SKM-1 (cell line): ENCODE data around the gene USP40.
"Not testable (repeated sequence)": the region's sequence is repeated elsewhere in the genome, so short reads cannot be mapped to it uniquely, and the experiment has no call there.

Experiments used
- DNase-seq: peaks from one replicate; lab custom pipeline; 2025; ENCODE audit not compliant: unreplicated experiment; lab: John Stamatoyannopoulos, UW

USP40 gene, protein sequence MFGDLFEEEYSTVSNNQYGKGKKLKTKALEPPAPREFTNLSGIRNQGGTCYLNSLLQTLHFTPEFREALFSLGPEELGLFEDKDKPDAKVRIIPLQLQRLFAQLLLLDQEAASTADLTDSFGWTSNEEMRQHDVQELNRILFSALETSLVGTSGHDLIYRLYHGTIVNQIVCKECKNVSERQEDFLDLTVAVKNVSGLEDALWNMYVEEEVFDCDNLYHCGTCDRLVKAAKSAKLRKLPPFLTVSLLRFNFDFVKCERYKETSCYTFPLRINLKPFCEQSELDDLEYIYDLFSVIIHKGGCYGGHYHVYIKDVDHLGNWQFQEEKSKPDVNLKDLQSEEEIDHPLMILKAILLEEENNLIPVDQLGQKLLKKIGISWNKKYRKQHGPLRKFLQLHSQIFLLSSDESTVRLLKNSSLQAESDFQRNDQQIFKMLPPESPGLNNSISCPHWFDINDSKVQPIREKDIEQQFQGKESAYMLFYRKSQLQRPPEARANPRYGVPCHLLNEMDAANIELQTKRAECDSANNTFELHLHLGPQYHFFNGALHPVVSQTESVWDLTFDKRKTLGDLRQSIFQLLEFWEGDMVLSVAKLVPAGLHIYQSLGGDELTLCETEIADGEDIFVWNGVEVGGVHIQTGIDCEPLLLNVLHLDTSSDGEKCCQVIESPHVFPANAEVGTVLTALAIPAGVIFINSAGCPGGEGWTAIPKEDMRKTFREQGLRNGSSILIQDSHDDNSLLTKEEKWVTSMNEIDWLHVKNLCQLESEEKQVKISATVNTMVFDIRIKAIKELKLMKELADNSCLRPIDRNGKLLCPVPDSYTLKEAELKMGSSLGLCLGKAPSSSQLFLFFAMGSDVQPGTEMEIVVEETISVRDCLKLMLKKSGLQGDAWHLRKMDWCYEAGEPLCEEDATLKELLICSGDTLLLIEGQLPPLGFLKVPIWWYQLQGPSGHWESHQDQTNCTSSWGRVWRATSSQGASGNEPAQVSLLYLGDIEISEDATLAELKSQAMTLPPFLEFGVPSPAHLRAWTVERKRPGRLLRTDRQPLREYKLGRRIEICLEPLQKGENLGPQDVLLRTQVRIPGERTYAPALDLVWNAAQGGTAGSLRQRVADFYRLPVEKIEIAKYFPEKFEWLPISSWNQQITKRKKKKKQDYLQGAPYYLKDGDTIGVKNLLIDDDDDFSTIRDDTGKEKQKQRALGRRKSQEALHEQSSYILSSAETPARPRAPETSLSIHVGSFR

DNA sequence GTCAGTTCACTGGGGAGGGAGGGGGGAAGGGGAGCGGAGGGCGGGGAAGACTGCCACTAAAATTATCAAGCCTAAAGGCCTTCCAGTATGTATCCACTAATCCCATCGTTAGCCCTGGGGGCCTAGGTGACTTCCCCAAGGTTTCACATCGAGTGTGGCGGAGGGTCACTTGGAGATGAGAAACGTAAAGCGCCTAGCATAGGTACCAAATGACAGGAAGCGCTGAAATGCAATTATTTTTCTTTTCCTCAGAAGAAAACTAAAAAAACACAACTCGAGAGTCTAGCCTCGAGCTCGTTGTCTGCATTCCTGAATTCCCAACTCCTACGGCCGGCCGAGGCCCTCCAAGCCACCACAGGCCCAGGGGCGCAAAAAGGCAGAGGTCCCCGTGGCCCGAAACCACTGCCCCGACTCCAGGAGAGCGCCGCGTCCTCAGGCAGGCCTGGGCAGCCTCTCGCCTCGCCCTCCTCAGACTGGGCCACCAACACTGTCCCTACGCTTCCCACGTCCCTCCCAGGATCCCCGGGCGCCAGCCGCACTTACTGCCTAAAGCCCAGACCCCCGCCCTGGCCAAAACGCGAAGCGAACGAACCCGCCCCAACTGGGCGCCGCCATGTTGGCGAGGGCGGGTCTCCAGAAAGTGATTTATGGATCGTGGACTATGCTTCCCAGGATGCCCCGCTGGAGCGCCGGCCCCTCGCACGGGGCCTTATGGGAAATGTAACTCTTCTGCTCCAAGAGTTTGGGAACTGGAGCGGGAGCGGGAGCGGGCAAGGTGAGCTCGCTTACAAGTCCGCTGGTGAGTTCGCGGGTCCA, at the start of gene USP40:
TSS of gene USP40 (minus strand) at position 642 of the 816 bp plus-strand sequence. CDS start 1,228 bp downstream, outside the sequence.
- peak; percentile 26 for DNase-seq

DNA sequence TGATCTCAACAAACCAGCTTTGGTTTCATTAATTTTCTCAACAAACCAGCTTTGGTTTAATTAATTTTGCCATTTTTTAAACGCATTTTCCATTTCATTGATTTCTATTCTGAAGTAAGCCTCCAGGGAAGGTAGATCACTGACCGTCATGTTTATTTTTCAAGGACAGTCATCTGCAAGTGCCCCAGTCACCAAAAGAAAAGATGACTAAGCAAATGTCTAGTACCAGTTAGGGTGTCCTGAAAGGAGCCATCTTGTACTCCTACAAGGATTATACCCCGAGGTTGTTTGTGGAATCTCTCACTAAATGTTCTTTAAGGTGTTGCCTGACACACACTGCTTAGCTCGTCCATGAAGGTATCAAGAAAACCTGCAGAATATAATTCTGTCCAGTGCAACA, 44.7 kb upstream of the USP40 start:
- no peak for DNase-seq

DNA sequence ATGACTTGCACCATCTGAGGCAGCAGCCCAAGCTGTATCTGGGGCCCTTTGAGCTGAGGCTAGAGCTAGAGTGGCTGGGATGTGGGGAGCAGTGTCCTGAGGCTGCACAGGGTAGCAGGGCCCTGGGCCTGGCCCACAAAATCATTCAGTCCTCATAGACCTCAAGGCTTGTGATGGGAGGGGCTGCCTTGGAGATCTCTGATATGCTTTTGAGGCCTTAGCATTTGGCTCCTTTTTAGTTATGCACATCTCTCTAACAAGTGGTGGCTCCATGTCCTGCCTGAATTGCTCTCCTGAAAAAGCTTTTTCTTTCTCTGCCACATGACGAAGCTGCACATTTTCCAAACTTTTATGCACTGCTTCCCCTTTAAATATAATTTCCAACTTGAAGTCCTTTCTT, 39.1 kb upstream of the USP40 start:
- no peak for DNase-seq

DNA sequence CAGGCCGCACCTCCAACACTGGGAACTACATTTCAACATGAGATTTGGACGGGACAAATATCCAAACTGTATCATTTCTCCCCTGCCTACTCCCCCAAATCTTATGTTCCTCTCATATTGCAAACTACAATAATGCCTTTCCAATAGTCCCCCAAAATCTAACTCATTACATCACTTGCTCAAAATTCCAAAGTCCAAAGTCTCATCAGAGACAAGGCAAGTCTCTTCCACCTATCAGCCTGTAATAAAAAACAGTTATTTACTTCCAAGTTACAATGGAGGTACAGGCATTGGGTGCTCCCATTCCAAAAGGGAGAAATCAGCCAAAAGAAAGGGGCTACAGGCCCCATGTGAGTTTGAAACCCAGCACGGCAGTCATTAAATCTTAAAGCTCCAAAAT, 38.2 kb upstream of the USP40 start:
- no peak for DNase-seq

DNA sequence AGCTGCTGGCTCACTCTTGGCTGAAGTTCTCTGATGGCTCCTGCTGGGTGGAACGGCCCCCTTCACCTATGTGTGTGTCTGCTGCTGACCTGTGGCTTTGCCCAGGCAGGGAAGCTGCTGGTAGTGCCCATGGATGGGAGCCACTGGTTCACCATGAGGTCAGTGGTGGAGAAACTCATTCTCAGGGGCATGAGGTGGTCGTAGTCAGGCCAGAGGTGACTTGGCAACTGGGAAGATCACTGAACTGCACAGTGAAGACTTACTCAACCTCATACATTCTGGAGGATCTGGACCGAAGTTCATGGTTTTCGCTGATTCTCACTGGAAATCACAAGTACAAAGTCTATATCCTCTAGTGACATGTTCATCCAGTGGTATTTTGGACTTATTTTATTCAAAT, 36.9 kb upstream of the USP40 start:
- no peak for DNase-seq

DNA sequence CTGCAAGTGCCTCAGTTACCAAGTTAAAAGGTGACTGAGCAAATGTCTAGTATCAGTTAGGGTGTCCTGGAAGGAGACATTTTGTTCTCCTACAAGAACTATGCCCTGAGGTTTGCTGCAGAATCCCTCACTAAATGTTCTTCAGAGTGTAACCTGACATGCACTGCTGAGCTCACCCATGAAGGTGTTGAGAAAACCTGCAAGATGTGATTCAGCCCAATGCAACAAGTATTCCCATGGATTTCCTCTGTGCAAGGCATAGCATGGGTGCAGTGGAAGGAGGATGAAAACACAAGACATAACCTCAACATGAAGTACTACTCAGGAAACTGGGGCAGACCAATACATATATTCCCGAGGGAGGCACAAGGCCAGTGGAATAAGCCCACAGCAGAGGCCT, 35.5 kb upstream of the USP40 start:
- no peak for DNase-seq

DNA sequence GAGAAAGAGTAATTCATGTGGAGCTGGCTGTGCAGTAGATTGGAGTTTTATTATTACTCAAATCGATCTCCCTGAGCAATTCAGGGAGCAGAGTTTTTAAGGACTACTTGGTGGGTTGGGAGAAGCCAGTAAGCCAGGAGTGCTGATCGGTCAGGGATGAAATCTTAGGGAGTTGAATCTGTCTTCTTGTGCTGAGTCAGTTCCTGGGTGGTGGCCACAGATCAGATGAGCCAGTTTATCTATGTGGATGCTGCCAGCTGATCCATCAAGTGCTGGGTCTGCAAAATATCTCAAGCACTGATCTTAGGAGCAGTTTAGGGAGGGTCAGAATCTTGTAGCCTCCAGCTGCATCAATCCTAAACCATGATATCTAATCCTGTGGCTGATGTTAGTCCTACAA, 33.8 kb upstream of the USP40 start:
- no peak for DNase-seq

DNA sequence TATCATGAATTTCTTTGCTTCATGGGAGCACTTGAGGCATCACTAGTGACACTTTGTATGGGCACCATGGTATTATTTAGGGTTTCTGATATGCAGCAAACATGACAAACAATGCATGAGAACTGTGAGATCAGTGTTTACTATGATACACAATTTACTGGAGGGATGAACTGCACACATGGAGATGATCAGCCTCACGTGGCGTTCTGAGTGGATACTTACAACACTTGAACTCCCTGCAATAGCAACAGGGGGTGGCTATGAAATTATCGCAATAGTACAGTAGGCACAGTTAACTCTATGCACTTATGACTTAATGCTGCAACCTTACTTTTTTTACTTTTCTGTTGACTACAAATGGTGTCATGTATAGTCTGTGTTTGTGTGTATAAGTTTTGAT, 32.4 kb upstream of the USP40 start:
- no peak for DNase-seq

DNA sequence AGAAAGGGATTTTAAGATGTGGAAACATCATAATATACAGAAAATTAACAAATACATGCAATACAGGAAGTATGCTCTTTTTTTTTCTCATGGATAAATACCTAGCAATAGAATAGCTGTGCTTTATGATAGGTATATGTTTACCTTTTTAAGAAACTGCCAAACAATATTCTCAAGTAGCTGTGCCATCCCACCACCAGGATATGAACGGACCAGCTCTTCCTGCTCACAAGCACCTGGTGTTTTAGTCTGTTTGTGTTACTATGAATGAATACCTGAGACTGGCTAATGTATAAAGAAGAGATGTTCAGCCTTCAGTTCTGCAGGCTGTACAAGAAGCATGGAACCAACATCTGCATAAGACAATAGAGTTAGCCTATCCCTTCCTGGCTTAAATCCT, 30.9 kb upstream of the USP40 start:
- DNase-seq: no peak

DNA sequence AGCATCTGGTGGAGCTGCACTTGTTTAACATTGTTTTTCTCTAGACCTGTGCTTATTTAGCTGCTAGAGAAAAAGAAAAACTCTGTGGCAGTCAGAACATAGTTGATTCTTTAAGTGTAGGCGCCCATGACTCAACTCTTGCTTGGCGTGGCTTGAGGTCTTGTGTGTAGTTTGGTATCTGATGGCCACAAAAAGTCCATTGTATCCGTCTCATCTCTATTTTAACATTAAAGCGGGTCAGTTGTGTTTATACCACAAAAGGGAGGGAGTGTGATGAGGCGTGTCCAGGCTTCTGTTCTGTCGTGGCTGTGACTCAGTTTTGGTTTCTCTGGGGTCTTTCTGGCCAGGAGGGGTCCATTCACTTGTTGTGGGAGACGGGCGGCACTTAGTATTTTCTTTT, 26.6 kb upstream of the USP40 start:
- DNase-seq: no peak

DNA sequence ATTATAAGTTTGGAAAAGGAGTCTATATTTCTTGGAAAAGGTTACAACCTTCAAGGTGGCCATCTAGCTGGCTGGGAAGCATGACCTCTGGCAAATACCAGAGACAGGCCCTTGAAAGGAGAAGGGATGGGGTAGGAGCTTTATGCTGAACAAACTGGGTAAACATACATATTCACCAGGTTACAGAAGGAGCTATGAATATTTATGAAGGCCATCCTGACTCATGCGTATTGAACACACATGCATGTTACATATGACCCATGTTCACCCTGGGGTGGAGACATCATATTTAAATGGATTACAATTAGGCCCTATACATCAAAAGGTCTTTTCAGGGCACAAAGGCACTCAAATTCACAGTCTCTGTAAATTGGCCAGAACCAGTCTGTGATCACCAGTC, 26.1 kb upstream of the USP40 start:
- DNase-seq: not testable (repeated sequence)

DNA sequence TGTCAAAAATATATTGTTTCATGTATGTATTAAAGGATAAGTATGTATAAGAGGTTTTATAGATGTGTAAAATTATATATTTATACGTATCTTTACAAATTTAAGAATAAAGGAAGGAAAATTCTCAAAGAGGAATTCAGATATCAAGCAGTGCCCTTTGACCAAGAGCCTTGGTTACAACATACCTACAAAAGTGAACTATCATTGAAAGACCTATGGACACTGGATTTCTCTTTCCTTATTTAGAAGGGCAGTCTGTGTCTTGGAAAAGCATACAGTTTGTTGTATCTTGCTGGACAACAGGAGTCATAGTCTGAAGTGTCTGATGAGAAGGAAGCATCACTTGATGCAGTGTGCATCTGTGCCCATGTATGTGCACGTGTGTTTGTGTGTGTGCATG, 21.8 kb upstream of the USP40 start:
- DNase-seq: no peak

DNA sequence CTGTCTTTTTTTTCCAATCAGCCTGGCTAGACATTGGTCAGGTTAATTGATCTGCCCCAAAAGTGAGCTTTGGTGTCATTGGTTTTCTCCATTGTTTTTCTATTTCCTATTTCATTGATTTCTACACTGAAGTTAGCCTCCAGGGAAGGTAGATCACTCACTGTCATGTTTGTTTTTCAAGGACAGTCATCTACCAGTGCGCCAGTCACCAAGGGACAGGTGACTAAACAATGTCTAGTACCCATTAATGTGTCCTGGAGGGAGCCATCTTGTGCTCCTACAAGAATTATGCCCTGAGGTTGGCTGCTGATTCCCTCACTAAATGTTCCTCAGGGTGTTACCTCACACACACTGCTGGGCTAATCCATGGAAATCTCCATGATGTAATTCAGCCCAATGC, 17.6 kb upstream of the USP40 start:
- no peak for DNase-seq

DNA sequence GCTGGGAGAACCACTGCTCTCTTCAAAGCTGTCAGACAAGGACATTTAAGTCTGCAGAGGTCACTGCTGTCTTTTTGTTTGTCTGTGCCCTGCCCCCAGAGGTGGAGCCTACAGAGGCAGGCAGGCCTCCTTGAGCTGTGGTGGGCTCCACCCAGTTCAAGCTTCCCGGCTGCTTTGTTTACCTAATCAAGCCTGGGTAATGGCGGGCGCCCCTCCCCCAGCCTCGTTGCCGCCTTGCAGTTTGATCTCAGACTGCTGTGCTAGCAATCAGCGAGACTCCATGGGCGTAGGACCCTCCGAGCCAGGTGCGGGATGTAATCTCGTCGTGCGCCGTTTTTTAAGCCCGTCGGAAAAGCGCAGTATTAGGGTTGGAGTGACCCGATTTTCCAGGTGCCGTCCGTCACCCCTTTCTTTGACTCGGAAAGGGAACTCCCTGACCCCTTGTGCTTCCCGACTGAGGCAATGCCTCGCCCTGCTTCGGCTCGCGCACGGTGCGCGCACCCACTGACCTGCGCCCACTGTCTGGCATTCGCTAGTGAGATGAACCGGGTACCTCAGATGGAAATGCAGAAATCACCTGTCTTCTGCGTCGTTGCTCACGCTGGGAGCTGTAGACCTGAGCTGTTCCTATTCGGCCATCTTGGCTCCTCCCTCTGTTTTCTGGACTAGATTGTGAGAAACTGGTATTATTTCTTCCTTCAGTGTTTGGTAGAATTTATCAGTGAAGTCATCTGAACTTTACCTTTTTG, 16.8 kb upstream of the USP40 start:
- DNase-seq: not testable (repeated sequence)

DNA sequence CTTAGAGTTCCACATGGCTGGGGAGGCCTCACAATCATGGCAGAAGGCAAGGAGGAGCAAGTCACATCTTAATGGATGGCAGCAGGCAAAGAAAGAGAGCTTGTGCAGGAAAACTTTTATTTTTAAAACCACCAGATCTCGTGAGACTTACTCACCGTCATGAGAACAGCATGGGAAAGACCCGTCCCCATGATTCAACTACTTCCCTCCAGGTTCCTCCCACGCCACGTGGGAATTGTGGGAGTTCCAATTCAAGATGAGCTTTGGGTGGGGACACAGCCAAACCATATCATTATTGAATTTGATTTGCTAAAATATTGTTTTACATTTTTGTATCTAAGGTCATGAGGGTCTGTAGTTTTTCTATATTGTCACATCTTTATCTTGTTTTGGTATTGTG, 10.8 kb upstream of the USP40 start:
- DNase-seq: not testable (repeated sequence)

DNA sequence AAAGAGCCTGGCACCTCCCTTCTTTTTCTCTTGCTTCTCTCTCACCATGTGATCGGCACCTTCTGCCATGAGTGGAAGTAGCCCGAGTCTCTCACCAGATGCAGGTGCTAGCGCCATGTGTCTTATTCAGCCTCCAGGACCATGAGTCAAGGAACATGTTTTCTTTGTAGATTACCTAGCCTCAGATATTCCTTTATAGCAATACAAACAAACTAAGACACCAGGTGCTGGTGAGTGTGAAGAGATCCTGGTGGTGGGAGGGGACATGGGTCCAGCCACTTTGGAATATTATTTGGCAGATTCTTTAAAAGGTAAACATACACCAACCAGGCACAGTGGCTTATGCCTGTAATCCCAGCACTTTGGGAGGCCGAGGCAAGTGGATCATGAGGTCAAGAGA, 5.9 kb upstream of the USP40 start:
- DNase-seq: no peak

DNA sequence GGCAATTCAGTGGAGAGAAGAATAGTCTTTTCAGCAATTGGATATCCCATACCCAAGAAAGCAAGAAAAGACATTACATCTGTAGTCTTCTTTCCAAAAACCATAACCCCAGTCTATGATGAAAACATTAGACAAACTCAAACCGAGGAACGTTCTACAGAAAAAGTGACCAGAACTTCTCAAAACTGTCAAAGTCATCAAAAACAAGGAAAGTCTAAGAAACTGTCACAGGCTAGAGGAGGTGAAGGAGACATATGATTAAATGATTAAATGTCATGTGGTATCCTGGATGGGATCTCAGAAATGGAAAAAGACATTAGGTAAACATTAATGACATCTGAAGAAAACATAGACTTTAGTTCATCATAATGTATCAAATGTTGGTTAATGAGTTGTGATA, 4.9 kb upstream of the USP40 start:
- no peak for DNase-seq

DNA sequence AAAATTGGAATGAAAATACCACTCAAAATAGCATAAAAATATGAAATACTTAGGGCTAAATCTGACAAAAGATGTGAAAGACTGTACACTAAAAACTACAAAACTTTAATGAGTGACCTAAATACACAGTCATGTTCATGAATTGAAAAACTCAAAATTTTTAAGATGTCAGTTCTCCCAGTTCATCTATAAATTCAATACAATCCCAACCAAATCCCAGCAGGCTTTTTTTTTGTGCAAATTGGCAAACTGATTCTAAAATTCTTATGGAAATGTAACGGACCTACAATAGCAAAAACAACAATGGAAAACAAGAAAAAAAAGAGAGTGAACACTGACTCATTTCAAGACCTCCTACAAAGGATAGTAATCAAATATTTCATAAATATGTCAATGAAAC, 4.4 kb upstream of the USP40 start:
- no peak for DNase-seq

DNA sequence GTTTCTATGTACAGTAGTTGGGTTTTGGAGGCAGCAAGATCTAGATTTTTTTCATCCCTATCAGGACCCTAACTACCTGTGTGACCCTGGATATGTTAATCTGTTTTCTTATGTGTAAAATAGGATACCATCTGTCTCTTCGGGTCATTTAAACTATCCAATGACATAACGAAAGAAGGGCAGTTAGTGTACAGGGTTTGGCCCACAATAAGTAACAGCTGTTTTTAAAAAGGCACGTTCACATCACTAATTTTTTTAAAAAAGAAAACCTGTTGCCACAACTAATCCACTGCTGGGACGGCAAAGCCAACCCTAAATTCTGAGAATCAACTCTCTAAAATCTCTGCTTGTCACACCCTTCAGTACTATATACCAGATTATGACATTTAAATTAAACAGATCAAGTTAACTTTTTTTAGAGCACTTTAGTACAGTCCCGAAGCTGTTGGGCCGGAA, 869 bp downstream of the USP40 start:
- no peak for DNase-seq
